GM13977 (cell line): ENCODE measurements around the gene KICS2.

Source experiments
- DNase-seq: peaks from one replicate; pipeline ENCODE4 v3.0.0; 2012; ENCODE audit warnings: low spot score
- CTCF ChIP-seq: IDR thresholded peaks from 2 replicates; pipeline ENCODE4 v1.5.1; 2012; ENCODE audit warnings: mild to moderate bottlenecking, control low read depth; ENCODE audit not compliant: insufficient read depth; ENCODE audit errors: extremely low read depth, missing control alignments
- in situ Hi-C: fragments of 300-500 bp; cut with MboI; formaldehyde crosslinking; loops from one replicate; pipeline ENCODE4 v1.12.0; 2022; ENCODE audit warnings: low sequenced_read_pairs, low pct_unique_long_range_greater_than_20kb, mixed read lengths, inconsistent platforms; ENCODE audit not compliant: unreplicated experiment

Gene KICS2

GRCh38 chr12:64258576-64258975 is 36.5 kb upstream of the KICS2 start:
- in situ Hi-C loops, result loop anchor here (10.0 kb wide), 1 partner anchor 424 kb away; no protein-coding TSS in a partner anchor
- DNase-seq, result no peak

GRCh38 chr12:64256166-64256800 is 34.2 kb upstream of the KICS2 start:
- in situ Hi-C loops, result loop anchor here (10.0 kb wide), 1 partner anchor 421 kb away; no protein-coding TSS in a partner anchor
- DNase-seq, result peak; percentile 33
- TF ChIP-seq CTCF, result peak; percentile 50

More at GRCh38 chr12:64258576-64258975, 36.5 kb upstream of the KICS2 start:
- no peak for TF ChIP-seq CTCF

GRCh38 chr12:64255249-64255648 is 33.2 kb upstream of the KICS2 start:
- no peak for TF ChIP-seq CTCF
- no peak for DNase-seq
- in situ Hi-C loops, result loop anchor here (10.0 kb wide), 1 partner anchor 420 kb away; no protein-coding TSS in a partner anchor

- no peak for DNase-seq
- no peak for TF ChIP-seq CTCF
- in situ Hi-C loops, result loop anchor here (10.0 kb wide), 1 partner anchor 419 kb away; no protein-coding TSS in a partner anchor
Observed at GRCh38 chr12:64253356-64253755, 31.3 kb upstream of the KICS2 start.

- in situ Hi-C loops, result loop anchor here (10.0 kb wide), 1 partner anchor 418 kb away; no protein-coding TSS in a partner anchor
- TF ChIP-seq CTCF, result no peak
- DNase-seq, result no peak
Observed at GRCh38 chr12:64252681-64253080, 30.6 kb upstream of the KICS2 start.

GRCh38 chr12:64243809-64244208 is 21.7 kb upstream of the KICS2 start:
- in situ Hi-C loops, result no loop called here
- TF ChIP-seq CTCF, result no peak
- DNase-seq, result no peak
